SK-N-MC (cell line): ENCODE data around the gene LIPN.

ENCODE experiments used
- DNase-seq: peaks from one replicate; pipeline ENCODE4 v3.0.0-alpha.2; 2011; ENCODE audit warnings: low read depth, low spot score
- H3K27ac ChIP-seq: fragments of 200-600 bp; sonication (generic); 2 replicates; pipeline ENCODE4 v1.5.1; 2016; ENCODE audit warnings: mixed run types
- H3K36me3 ChIP-seq: fragments of 200-600 bp; sonication (generic); 2 replicates; pipeline ENCODE4 v1.6.1; 2017; ENCODE audit warnings: antibody characterized with exemption, low read length, mixed read lengths; ENCODE audit not compliant: insufficient read depth
- H3K4me3 ChIP-seq: fragments of 200-600 bp; sonication (generic); 2 replicates; pipeline ENCODE4 v1.5.1; 2016
- H3K9ac ChIP-seq: fragments of 200-600 bp; sonication (generic); 2 replicates; pipeline ENCODE4 v1.8.0; 2017; ENCODE audit warnings: mixed run types, mixed read lengths; ENCODE audit not compliant: insufficient read length
- H3K9me3 ChIP-seq: fragments of 200-600 bp; sonication (generic); 2 replicates; pipeline ENCODE4 v1.6.1; 2017; ENCODE audit warnings: low read depth, mild to moderate bottlenecking, antibody characterized with exemption, low read length, moderate library complexity, mixed read lengths
- EZH2 ChIP-seq: fragments of 200-600 bp; sonication (generic); IDR thresholded peaks from one replicate; pipeline ENCODE4 v1.6.1; 2017; ENCODE audit warnings: antibody characterized with exemption
- FOXP2 ChIP-seq: optimal IDR thresholded peaks from 2 replicates; pipeline ENCODE3; 2011; ENCODE audit warnings: mild to moderate bottlenecking, moderate library complexity; ENCODE audit not compliant: insufficient read depth; ENCODE audit errors: extremely low read length, control extremely low read depth
- POLR2AphosphoS5 ChIP-seq: IDR thresholded peaks from 2 replicates; pipeline ENCODE4 v1.6.1; 2012; ENCODE audit warnings: mild to moderate bottlenecking, low read depth, low read length, borderline replicate concordance

The LIPN gene

GRCh38 chr10:88765816-88766215, 6.0 kb downstream of the LIPN start:
- no peaks in the 10 kb centered on the region for H3K9me3 ChIP-seq
- H3K9ac ChIP-seq: no peak overlapping the region
- TF ChIP-seq EZH2: no peak
- no peak for TF ChIP-seq POLR2AphosphoS5
- TF ChIP-seq FOXP2: no peak
- no peak overlapping the region for H3K27ac ChIP-seq
- H3K4me3 ChIP-seq: no peak overlapping the region
- DNase-seq: no peak
- no peaks in the 10 kb centered on the region for H3K36me3 ChIP-seq

GRCh38 chr10:88769384-88769783, 9.6 kb downstream of the LIPN start:
- Histone ChIP-seq H3K36me3 (no peaks in the 10 kb centered on the region), H3K4me3 (no peak overlapping the region), H3K27ac (no peak overlapping the region), H3K9ac (no peak overlapping the region), H3K9me3 (no peaks in the 10 kb centered on the region)
- no peak for DNase-seq
- TF ChIP-seq POLR2AphosphoS5: no peak
- TF ChIP-seq EZH2: no peak
- TF ChIP-seq FOXP2: no peak

- no peak for TF ChIP-seq FOXP2
- no peak for TF ChIP-seq POLR2AphosphoS5
- TF ChIP-seq EZH2: no peak
- Histone ChIP-seq H3K9ac (no peak overlapping the region), H3K9me3 (no peaks in the 10 kb centered on the region), H3K4me3 (no peak overlapping the region), H3K36me3 (no peaks in the 10 kb centered on the region), H3K27ac (no peak overlapping the region)
- DNase-seq: no peak
Observed at GRCh38 chr10:88781206-88781605, 21.4 kb downstream of the LIPN start.

- DNase-seq: no peak
- Histone ChIP-seq H3K9ac (no peak overlapping the region), H3K36me3 (no peaks in the 10 kb centered on the region), H3K9me3 (no peaks in the 10 kb centered on the region), H3K27ac (no peak overlapping the region), H3K4me3 (no peak overlapping the region)
- no peak for TF ChIP-seq POLR2AphosphoS5
- no peak for TF ChIP-seq FOXP2
- TF ChIP-seq EZH2: no peak
Observed at GRCh38 chr10:88782222-88782621, 22.4 kb downstream of the LIPN start.

- H3K4me3 ChIP-seq: no peak overlapping the region
- no peak overlapping the region for H3K9ac ChIP-seq
- no peaks in the 10 kb centered on the region for H3K36me3 ChIP-seq
- H3K9me3 ChIP-seq: no peaks in the 10 kb centered on the region
- no peak for DNase-seq
- H3K27ac ChIP-seq: no peak overlapping the region
- TF ChIP-seq EZH2 (no peak), POLR2AphosphoS5 (no peak), FOXP2 (no peak)
Observed at GRCh38 chr10:88783724-88784123, 23.9 kb downstream of the LIPN start.

- no peak for TF ChIP-seq EZH2
- no peak for TF ChIP-seq POLR2AphosphoS5
- TF ChIP-seq FOXP2: no peak
- Histone ChIP-seq H3K36me3 (no peaks in the 10 kb centered on the region), H3K4me3 (no peak overlapping the region), H3K9ac (no peak overlapping the region), H3K27ac (no peak overlapping the region), H3K9me3 (no peaks in the 10 kb centered on the region)
- DNase-seq: no peak
Observed at GRCh38 chr10:88786032-88786770, 26.4 kb downstream of the LIPN start.

- TF ChIP-seq FOXP2 (no peak), EZH2 (no peak), POLR2AphosphoS5 (no peak)
- Histone ChIP-seq H3K9ac (no peak overlapping the region), H3K4me3 (no peak overlapping the region), H3K27ac (no peak overlapping the region), H3K9me3 (no peaks in the 10 kb centered on the region), H3K36me3 (no peaks in the 10 kb centered on the region)
- DNase-seq: no peak
Observed at GRCh38 chr10:88787463-88787862, 27.6 kb downstream of the LIPN start.

GRCh38 chr10:88788924-88789323, 29.1 kb downstream of the LIPN start:
- TF ChIP-seq FOXP2 (no peak), POLR2AphosphoS5 (no peak), EZH2 (no peak)
- H3K36me3 ChIP-seq: no peaks in the 10 kb centered on the region

GRCh38 chr10:88791924-88792323, 32.1 kb downstream of the LIPN start:
- H3K36me3 ChIP-seq: no peaks in the 10 kb centered on the region
- no peaks in the 10 kb centered on the region for H3K9me3 ChIP-seq
- no peak overlapping the region for H3K4me3 ChIP-seq
- H3K27ac ChIP-seq: no peak overlapping the region
- DNase-seq: no peak
- no peak for TF ChIP-seq POLR2AphosphoS5
- TF ChIP-seq FOXP2: no peak
- no peak for TF ChIP-seq EZH2
- no peak overlapping the region for H3K9ac ChIP-seq

More at GRCh38 chr10:88788924-88789323, 29.1 kb downstream of the LIPN start:
- no peak overlapping the region for H3K27ac ChIP-seq
- no peak overlapping the region for H3K9ac ChIP-seq
- H3K4me3 ChIP-seq: no peak overlapping the region
- no peaks in the 10 kb centered on the region for H3K9me3 ChIP-seq
- no peak for DNase-seq
